Measurements from ENCODE around the gene TMEM258.
A peak's percentile ranks its signal among the peaks of the same experiment; 100 is the strongest.

Gene TMEM258

GRCh38 chr11:61795459-61795858, 3.1 kb upstream of the TMEM258 start:
- Histone ChIP-seq H3K36me3 (ENCODE audit: insufficient read depth, low read length) (peaks cover 57% of the 10 kb centered on the region), H3K27ac (no peak overlapping the region), H3K4me3 (no peak overlapping the region), H3K9me3 (ENCODE audit: low read depth, low read length) (no peaks in the 10 kb centered on the region), H3K9ac (ENCODE audit: insufficient read length) (no peak overlapping the region)
- TF ChIP-seq FOXP2 (optimal IDR thresholded peaks at IDR 0.05; ENCODE audit: control extremely low read depth, extremely low read length, insufficient read depth) (no peak), POLR2AphosphoS5 (IDR thresholded peaks at IDR 0.05; ENCODE audit: borderline replicate concordance, low read depth, low read length) (no peak), EZH2 (IDR thresholded peaks at IDR 0.05) (no peak)
- DNase-seq (ENCODE audit: low read depth, low spot score) = no peak

DNA sequence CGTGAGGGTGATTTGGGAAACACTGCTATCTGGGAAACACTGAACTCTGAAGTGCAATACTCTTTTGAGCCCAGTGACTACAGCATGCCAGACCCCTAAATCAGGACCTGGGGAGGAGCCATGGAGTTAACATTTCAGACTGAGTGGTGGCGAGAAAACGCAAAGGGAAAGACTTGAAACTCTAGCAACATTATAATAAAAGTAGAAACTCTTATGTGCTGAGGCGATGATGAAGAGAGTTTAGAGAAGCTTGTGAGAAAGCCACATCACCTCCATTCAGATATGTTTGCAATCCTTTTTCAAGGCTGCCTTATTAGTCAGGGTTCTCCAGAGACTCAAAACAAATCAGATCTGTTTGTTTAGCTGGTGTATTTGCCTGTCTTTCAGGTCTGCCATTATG, 2.2 kb upstream of the TMEM258 start:
- peak overlapping the region; percentile 47; the same call in 1 of the 2 replicates for H3K27ac ChIP-seq
- TF ChIP-seq EZH2 (IDR thresholded peaks at IDR 0.05) (no peak), FOXP2 (optimal IDR thresholded peaks at IDR 0.05; ENCODE audit: control extremely low read depth, extremely low read length, insufficient read depth) (no peak), POLR2AphosphoS5 (IDR thresholded peaks at IDR 0.05; ENCODE audit: borderline replicate concordance, low read depth, low read length) (no peak)
- peak overlapping the region; percentile 95 for H3K9ac ChIP-seq (ENCODE audit: insufficient read length)
- H3K4me3 ChIP-seq = peak overlapping the region; percentile 59
- peaks cover 57% of the 10 kb centered on the region for H3K36me3 ChIP-seq (ENCODE audit: insufficient read depth, low read length)
- DNase-seq (ENCODE audit: low read depth, low spot score) = no peak
- no peaks in the 10 kb centered on the region for H3K9me3 ChIP-seq (ENCODE audit: low read depth, low read length)

DNA sequence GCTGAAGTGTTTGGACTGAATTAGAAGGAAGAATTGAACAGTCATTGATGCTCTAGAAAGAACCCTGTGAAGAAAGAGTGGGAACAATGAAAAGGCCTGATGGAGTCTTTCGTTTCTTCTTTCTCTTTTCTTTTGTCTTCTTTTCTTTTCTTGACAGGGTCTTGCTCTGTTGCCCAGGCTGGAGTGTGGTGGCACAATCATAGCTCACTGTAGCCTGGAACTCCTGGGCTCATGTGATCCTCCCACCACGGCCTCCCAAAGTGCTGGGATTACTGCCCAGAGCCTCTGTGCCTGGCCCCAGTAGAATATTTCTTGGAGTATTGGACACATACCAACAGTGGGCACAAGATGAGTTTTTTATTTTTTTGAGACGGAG, 1.4 kb upstream of the TMEM258 start:
- peak overlapping the region; percentile 97 for H3K4me3 ChIP-seq
- DNase-seq (ENCODE audit: low read depth, low spot score) = no peak
- H3K27ac ChIP-seq = peak overlapping the region; percentile 97; the same call in 1 of the 2 replicates
- TF ChIP-seq EZH2 (IDR thresholded peaks at IDR 0.05) = no peak
- TF ChIP-seq FOXP2 (optimal IDR thresholded peaks at IDR 0.05; ENCODE audit: control extremely low read depth, extremely low read length, insufficient read depth) = no peak
- TF ChIP-seq POLR2AphosphoS5 (IDR thresholded peaks at IDR 0.05; ENCODE audit: borderline replicate concordance, low read depth, low read length) = no peak
- peaks cover 59% of the 10 kb centered on the region for H3K36me3 ChIP-seq (ENCODE audit: insufficient read depth, low read length)
- no peaks in the 10 kb centered on the region for H3K9me3 ChIP-seq (ENCODE audit: low read depth, low read length)
- H3K9ac ChIP-seq (ENCODE audit: insufficient read length) = peak overlapping the region; percentile 95

DNA sequence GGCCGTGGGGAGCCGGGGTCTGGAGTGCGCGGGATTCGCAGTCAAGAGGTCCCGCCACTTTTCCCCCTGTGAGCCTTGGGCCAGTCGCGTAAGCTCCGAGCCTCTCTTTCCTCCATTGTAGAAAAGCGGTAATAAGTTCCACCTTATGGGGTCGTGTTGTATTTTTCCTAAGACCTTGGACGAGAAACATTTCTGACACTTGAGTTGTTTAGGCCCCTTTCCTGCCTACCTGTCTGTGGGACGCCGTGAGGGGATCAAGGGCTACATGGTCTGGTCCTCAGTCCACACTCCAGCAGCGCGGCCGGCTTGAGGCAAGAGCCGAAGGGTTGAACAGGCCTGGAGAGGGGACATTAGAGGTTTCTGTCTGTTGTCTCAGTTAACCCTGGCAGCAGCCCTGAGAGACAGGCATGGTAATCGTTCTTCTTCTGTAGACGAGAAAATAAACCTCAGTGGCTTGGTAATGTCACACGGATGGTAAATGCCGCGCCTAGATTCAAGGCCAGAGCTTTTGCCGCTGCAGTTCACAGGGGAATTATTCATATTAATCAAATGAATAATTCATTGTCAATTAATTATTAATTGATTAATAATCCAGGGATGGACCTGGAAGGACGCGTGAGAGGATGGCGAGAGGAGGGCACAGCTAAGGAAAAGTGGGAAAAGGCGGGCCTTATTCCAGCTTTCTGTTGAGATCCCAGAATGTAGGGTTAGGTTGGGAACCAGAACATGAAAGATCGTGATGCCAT, 857 bp upstream of the TMEM258 start:
- Histone ChIP-seq H3K9ac (ENCODE audit: insufficient read length) (peak overlapping the region; percentile 95), H3K36me3 (ENCODE audit: insufficient read depth, low read length) (peaks cover 58% of the 10 kb centered on the region), H3K9me3 (ENCODE audit: low read depth, low read length) (no peaks in the 10 kb centered on the region), H3K27ac (peak overlapping the region; percentile 97), H3K4me3 (peak overlapping the region; percentile 97)
- DNase-seq (ENCODE audit: low read depth, low spot score) = no peak
- TF ChIP-seq POLR2AphosphoS5 (IDR thresholded peaks at IDR 0.05; ENCODE audit: borderline replicate concordance, low read depth, low read length) (peak; percentile 6; the same call in 1 of the 2 replicates), EZH2 (IDR thresholded peaks at IDR 0.05) (no peak), FOXP2 (optimal IDR thresholded peaks at IDR 0.05; ENCODE audit: control extremely low read depth, extremely low read length, insufficient read depth) (no peak)

GRCh38 chr11:61791737-61792309, 576 bp downstream of the TMEM258 start:
- Histone ChIP-seq H3K36me3 (ENCODE audit: insufficient read depth, low read length) (peaks cover 47% of the 10 kb centered on the region), H3K9me3 (ENCODE audit: low read depth, low read length) (no peaks in the 10 kb centered on the region), H3K9ac (ENCODE audit: insufficient read length) (peak overlapping the region; percentile 95), H3K4me3 (peak overlapping the region; percentile 97), H3K27ac (peak overlapping the region; percentile 97)
- TF ChIP-seq EZH2 (IDR thresholded peaks at IDR 0.05) (no peak), POLR2AphosphoS5 (IDR thresholded peaks at IDR 0.05; ENCODE audit: borderline replicate concordance, low read depth, low read length) (no peak), FOXP2 (optimal IDR thresholded peaks at IDR 0.05; ENCODE audit: control extremely low read depth, extremely low read length, insufficient read depth) (no peak)
- no peak for DNase-seq (ENCODE audit: low read depth, low spot score)

- TF ChIP-seq POLR2AphosphoS5 (IDR thresholded peaks at IDR 0.05; ENCODE audit: borderline replicate concordance, low read depth, low read length) = no peak
- no peak for TF ChIP-seq EZH2 (IDR thresholded peaks at IDR 0.05)
- no peak for TF ChIP-seq FOXP2 (optimal IDR thresholded peaks at IDR 0.05; ENCODE audit: control extremely low read depth, extremely low read length, insufficient read depth)
- no peak overlapping the region for H3K4me3 ChIP-seq
- DNase-seq (ENCODE audit: low read depth, low spot score) = no peak
- H3K9me3 ChIP-seq (ENCODE audit: low read depth, low read length) = no peaks in the 10 kb centered on the region
- H3K36me3 ChIP-seq (ENCODE audit: insufficient read depth, low read length) = peaks cover 32% of the 10 kb centered on the region
- no peak overlapping the region for H3K27ac ChIP-seq
- no peak overlapping the region for H3K9ac ChIP-seq (ENCODE audit: insufficient read length)
Observed at GRCh38 chr11:61787928-61788491, 4.4 kb downstream of the TMEM258 start.

- Histone ChIP-seq H3K4me3 (no peak overlapping the region), H3K9ac (ENCODE audit: insufficient read length) (no peak overlapping the region), H3K36me3 (ENCODE audit: insufficient read depth, low read length) (peaks cover 32% of the 10 kb centered on the region), H3K27ac (no peak overlapping the region), H3K9me3 (ENCODE audit: low read depth, low read length) (no peaks in the 10 kb centered on the region)
- DNase-seq (ENCODE audit: low read depth, low spot score) = no peak
- no peak for TF ChIP-seq POLR2AphosphoS5 (IDR thresholded peaks at IDR 0.05; ENCODE audit: borderline replicate concordance, low read depth, low read length)
- no peak for TF ChIP-seq EZH2 (IDR thresholded peaks at IDR 0.05)
- no peak for TF ChIP-seq FOXP2 (optimal IDR thresholded peaks at IDR 0.05; ENCODE audit: control extremely low read depth, extremely low read length, insufficient read depth)
Observed at GRCh38 chr11:61785837-61786402, 6.5 kb downstream of the TMEM258 start.

GRCh38 chr11:61784506-61784805, 7.9 kb downstream of the TMEM258 start:
- Histone ChIP-seq H3K4me3 (no peak overlapping the region), H3K27ac (no peak overlapping the region), H3K9ac (ENCODE audit: insufficient read length) (no peak overlapping the region), H3K9me3 (ENCODE audit: low read depth, low read length) (no peaks in the 10 kb centered on the region), H3K36me3 (ENCODE audit: insufficient read depth, low read length) (peaks cover 21% of the 10 kb centered on the region)
- TF ChIP-seq EZH2 (IDR thresholded peaks at IDR 0.05) (no peak), POLR2AphosphoS5 (IDR thresholded peaks at IDR 0.05; ENCODE audit: borderline replicate concordance, low read depth, low read length) (no peak), FOXP2 (optimal IDR thresholded peaks at IDR 0.05; ENCODE audit: control extremely low read depth, extremely low read length, insufficient read depth) (no peak)
- DNase-seq (ENCODE audit: low read depth, low spot score) = no peak

Measured in SK-N-MC (cell line).